NCI-H2171 treated with DMSO at 0.1 percent for 48 hours (cell line): Measurements from ENCODE around the gene RNF227.
A peak's percentile ranks its signal among the peaks of the same experiment; 100 is the strongest.

Experiments
- DNase-seq: peaks from one replicate; lab custom pipeline; 2025; lab: John Stamatoyannopoulos, UW

The RNF227 gene

GRCh38 chr17:7889166-7889955 lies 26.7 kb downstream of the RNF227 start:
- peak; percentile 92 for DNase-seq

DNA sequence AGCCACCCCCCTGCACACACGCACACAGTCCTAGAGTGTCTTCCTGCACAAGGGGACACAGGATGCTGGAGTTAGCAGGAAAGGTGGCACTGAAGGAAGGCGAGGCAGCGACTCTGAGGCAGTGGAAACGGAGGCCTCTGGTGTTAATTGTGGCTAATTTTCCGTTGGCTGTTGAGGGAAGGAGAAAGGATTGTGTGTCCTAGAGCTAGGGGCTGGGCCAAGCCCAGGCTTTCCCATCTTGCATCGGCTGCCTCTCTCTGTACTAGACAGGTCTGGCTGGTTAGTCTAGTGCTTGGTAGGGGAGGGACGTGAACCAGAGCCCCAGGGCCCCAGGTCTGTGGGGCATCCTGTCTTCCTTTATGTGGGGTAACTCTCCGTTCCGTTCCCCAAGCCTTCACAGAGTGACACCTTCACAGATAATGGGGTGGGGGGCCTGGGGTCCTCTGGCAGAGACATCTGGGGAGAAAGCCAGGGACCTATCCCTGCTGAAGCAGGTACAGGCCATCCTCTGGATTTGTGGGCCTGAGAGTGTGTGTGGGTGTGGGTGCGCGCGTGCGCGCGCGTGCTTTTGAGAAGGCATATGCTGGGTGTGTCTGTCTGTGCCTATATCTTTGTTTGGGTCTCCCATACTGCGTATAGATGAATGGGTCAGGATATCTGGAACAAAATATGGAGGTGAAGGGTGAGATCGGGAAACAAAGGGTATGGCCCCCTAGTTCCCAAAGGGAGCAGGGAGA lies 27.7 kb downstream of the RNF227 start, which contains the start of gene CHD3:
Gene CHD3 (plus strand): TSS at position 606 of the 737 bp plus-strand sequence. CDS start 212 bp downstream, outside the sequence.
- peak; percentile 72 for DNase-seq

GRCh38 chr17:7887482-7888183 lies 28.5 kb downstream of the RNF227 start:
- peak; percentile 100 for DNase-seq

GRCh38 chr17:7887038-7887481 lies 29.0 kb downstream of the RNF227 start:
- no peak for DNase-seq

- peak; percentile 67 for DNase-seq
Observed at GRCh38 chr17:7886227-7887037, 29.7 kb downstream of the RNF227 start.

GRCh38 chr17:7885367-7886226 lies 30.5 kb downstream of the RNF227 start:
- DNase-seq: peak; percentile 52

GRCh38 chr17:7884581-7885366 lies 31.3 kb downstream of the RNF227 start:
- no peak for DNase-seq

GRCh38 chr17:7883781-7884386 lies 32.2 kb downstream of the RNF227 start:
- DNase-seq: peak; percentile 74

DNA sequence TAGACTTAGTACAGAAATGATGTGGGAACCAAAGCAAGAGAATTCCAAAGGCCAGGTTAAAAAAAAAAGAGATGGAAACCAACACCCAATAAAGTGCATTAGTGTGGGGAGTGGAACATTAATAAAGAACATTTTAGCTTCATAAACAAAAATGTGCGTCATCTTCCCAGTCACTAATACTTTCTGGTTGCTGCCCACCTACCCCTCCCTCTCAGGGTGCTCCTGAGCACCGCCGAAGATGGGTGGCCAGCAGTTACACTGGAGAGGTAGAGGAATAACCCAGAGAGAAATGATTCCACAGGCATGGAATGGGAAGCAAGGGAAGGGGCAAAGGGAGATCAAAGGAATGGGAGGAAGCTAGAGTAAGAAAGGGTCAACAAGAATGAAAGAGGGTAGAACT lies 33.5 kb downstream of the RNF227 start:
- peak; percentile 71 for DNase-seq

- DNase-seq: peak; percentile 92
Observed at GRCh38 chr17:7882068-7882467, 34.0 kb downstream of the RNF227 start.

DNA sequence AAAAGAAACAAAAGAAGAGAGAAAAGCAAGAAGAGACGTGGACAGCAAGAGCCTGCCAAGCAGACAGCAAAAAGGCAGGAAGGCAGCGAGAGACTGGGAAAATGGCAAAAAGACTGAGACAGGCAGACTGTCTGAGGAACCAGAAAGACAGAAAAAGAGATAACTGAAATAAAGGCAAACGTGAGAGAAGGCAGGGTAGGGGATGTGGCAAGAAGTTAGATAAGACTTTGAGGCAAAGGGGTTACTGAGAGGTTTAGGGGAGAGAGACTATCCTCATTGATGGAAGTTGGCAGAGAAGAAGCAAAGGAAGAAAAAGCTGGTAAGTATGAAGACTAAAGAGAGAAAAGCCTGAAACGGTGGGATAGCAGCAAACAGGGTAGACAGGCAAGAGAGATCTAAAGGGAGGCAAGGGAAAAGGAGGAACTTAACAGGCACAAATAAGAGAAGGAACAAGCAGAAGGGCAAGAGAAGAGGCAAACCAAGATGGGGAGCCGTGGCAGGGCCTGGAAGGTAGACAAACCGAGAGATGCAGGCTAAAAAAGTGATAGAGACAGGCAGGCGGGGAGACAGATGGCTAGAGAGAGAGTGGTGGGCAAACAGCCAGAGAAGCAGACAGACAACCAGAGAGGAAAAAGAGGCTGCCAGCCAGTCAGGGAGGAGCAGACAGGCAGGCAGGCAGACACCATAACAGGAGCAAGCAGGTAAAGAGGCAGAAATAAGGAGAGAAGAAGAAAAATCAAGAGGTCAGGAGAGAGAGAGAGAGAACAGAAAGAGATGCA lies 34.6 kb downstream of the RNF227 start:
- DNase-seq: peak; percentile 98

DNA sequence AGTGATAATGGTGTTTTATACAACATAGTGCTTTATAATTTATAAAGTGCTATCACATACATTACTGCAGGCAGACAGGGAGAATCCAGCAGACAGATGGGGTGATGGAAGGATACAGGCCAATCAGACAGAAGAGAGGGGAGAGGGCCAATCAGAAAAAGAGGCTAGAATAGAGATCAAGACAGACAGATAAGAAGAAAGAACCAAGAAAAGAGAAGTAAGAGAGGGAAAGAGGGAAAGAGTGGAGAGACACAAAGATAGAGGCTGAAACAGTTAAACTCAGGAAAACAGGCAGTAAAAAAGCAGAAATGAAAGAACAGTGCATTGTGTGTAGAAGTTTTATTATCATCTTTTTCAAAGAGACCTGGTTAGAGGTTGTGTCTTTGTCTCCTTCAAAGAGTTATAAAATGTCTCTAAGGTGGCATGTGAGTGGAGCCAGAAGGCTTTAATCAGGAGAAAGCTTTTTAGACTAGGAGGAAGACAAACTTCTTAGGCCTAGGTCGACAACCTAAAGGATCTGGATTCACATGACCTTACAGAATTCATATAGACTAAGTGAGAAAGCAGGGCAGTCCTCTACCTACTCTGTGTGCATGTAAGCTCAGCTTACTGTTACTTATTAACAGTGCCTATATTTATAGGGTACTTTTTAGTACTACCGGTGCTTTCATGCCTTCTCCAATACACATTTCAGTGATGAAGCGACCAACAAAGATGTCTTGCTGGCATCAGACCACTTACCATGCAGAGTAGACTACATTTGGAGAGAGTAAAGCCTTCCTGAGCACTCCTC lies 35.8 kb downstream of the RNF227 start:
- peak; percentile 48 for DNase-seq

DNA sequence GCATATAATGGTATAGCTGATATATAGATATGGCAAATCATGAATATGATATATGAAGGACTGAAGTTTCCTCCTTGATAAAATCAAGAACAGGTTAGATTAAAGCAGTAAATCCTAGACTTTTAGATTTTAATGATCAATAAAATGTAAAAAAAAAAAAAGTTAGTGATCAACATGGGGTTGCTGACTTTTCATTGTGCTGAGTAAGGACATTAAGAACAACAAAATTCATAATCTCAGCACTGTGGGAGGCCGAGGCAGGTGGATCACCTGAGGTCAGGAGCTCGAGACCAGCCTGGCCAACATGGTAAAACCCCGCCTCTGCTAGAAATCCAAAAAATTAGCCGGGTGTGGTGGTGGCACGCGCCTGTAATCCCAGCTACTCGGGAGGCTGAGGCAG lies 37.9 kb downstream of the RNF227 start:
- no peak for DNase-seq

DNA sequence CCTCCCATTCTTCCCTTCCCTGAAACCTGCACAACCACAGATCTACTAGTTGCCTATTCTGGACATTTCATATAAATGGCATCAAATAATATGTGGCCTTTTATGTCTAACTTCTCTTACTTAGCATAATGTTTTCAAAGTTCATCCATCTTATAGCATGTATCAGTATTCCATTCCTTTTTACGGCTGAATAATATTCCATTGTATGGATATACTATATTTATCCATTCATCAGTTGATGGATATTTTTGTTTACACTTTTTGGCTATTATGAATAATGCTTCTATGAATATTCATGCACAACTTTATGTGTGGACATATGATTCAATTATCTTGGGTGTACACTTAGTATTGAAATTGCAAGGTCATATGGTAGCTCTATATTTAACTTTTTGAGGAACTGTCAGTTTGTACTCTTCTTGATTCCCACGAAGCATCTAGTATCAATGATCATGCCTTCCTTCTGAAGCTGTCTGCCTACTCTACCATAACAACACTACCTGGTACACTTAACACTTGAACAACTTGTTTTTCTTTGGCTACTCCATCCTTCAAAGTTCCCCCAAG lies 40.2 kb downstream of the RNF227 start:
- no peak for DNase-seq

DNA sequence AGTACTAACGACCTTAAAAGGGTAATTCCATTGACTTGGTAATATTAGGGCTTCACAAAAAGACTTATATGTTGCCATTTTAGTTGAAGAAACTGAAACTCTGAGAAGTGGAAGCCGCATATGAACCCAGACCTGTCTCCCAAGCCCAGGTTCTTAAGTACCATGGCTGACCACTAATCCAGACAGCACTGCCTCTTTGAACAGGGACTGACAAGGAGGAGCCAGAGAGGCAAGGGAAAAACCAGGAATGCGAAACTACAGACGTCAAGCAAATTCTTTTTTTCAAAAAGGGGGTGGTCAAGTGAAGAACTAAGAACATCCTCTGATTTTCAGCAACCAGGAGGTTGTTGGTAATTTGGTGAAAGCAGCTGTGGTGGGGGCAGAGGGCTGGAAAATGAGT lies 43.0 kb downstream of the RNF227 start:
- DNase-seq: no peak

GRCh38 chr17:7867881-7868329 lies 48.2 kb downstream of the RNF227 start:
- DNase-seq: no peak

GRCh38 chr17:7864995-7865650 lies 51.0 kb downstream of the RNF227 start:
- no peak for DNase-seq
